PC-3 (cell line): ENCODE measurements around the gene TRAF3. TPM values are rescaled to one million over a fixed set of nuclear protein-coding genes. Genes with fewer than 3 reads are reported as not detected.

Experiments used
- ATAC-seq: fragments of 200-7000 bp; cut with Tn5 transposase; 2 replicates; pipeline ENCODE4 v1.9.1; 2020; ENCODE audit warnings: mild to moderate bottlenecking, moderate library complexity
- BruUV-seq: library from RNA; stranded (reverse); fragments of 400-500 nt; replicated peaks from 2 replicates; lab custom pipeline; 2021; lab: Mats Ljungman, UMichigan
- CTCF ChIA-PET: fragments of 300-600 bp; sonication (Branson Sonifier 250); formaldehyde crosslinking; loops from one replicate; lab custom pipeline; 2022; ENCODE audit warnings: antibody characterized with exemption; lab: Charles Lee
- POLR2A ChIA-PET: fragments of 300-600 bp; sonication (Branson Sonifier 250); formaldehyde crosslinking; loops from one replicate; lab custom pipeline; 2022; ENCODE audit warnings: antibody characterized with exemption; ENCODE audit not compliant: unreplicated experiment; lab: Charles Lee
- DNase-seq: peaks from one replicate; pipeline ENCODE4 v3.0.0-alpha.2; 2015
- H2AFZ ChIP-seq: fragments of 300-600 bp; sonication (generic); 2 replicates; pipeline ENCODE4 v1.6.0; 2016; ENCODE audit warnings: antibody characterized with exemption, low read length
- H3F3A ChIP-seq: fragments of 300-600 bp; sonication (generic); one replicate; pipeline ENCODE4 v1.6.0; 2017; ENCODE audit warnings: antibody characterized with exemption, low read length, control low read depth, mild to moderate bottlenecking; ENCODE audit not compliant: unreplicated experiment
- H3K27ac ChIP-seq: fragments of 300-600 bp; sonication (generic); 2 replicates; pipeline ENCODE4 v1.5.1; 2016; ENCODE audit warnings: mild to moderate bottlenecking, low read length
- H3K27me3 ChIP-seq: fragments of 300-600 bp; sonication (generic); 2 replicates; pipeline ENCODE4 v1.6.1; 2016; ENCODE audit warnings: low read length, mixed read lengths
- H3K36me3 ChIP-seq: fragments of 300-600 bp; sonication (generic); 2 replicates; pipeline ENCODE4 v1.6.1; 2016; ENCODE audit warnings: low read depth, mixed run types, low read length, mixed read lengths
- H3K4me1 ChIP-seq: fragments of 300-600 bp; sonication (generic); 2 replicates; pipeline ENCODE4 v1.5.1; 2016; ENCODE audit warnings: low read length; ENCODE audit not compliant: insufficient read depth
- H3K4me2 ChIP-seq: fragments of 300-600 bp; sonication (generic); 2 replicates; pipeline ENCODE4 v1.6.0; 2016; ENCODE audit warnings: low read length
- H3K4me3 ChIP-seq: fragments of 300-600 bp; sonication (generic); 2 replicates; pipeline ENCODE4 v1.5.1; 2016; ENCODE audit warnings: mild to moderate bottlenecking, low read length, mixed read lengths
- H3K79me2 ChIP-seq: fragments of 300-600 bp; sonication (generic); 2 replicates; pipeline ENCODE4 v1.6.1; 2017; ENCODE audit warnings: low read length, mixed read lengths
- H3K9ac ChIP-seq: fragments of 300-600 bp; sonication (generic); 2 replicates; pipeline ENCODE4 v1.6.0; 2016; ENCODE audit warnings: mild to moderate bottlenecking, low read length
- H3K9me2 ChIP-seq: fragments of 300-600 bp; sonication (generic); replicated peaks from 2 replicates; pipeline ENCODE4 v1.6.1; 2016; ENCODE audit warnings: mixed run types, low read length, mixed read lengths
- H3K9me3 ChIP-seq: fragments of 300-600 bp; sonication (generic); 2 replicates; pipeline ENCODE4 v1.6.1; 2016; ENCODE audit warnings: low read length, mixed read lengths
- H4K20me1 ChIP-seq: fragments of 300-600 bp; sonication (generic); 2 replicates; pipeline ENCODE4 v1.6.1; 2016; ENCODE audit warnings: low read length, mixed read lengths
- CTCF ChIP-seq: fragments of 300-600 bp; sonication (generic); conservative IDR thresholded peaks from 2 replicates; pipeline ENCODE4 v1.5.1; 2017; ENCODE audit warnings: antibody characterized with exemption, low read depth, mild to moderate bottlenecking, low read length
- EZH2 ChIP-seq: fragments of 300-600 bp; sonication (generic); IDR thresholded peaks from one replicate; pipeline ENCODE4 v1.6.1; 2017; ENCODE audit warnings: antibody characterized with exemption, mild to moderate bottlenecking, low read length; ENCODE audit not compliant: unreplicated experiment
- EZH2phosphoT487 ChIP-seq: fragments of 300-600 bp; sonication (generic); IDR thresholded peaks from 2 replicates; pipeline ENCODE4 v1.6.1; 2018; ENCODE audit warnings: mild to moderate bottlenecking, antibody characterized with exemption, low read length, borderline replicate concordance
- intact Hi-C: fragments of 100-400 bp; cut with micrococcal nuclease; formaldehyde crosslinking; loops from 2 replicates; pipeline ENCODE4 v1.9.0; 2023
- total RNA-seq: library from RNA; depleted of rRNA; stranded (reverse); fragments of >200 nt; gene quantifications from 2 replicates; pipeline ENCODE4 v1.2.3, GENCODE V29; 2014

The TRAF3 gene
- total RNA-seq, 1 experiment from 2014 or later = 19.4 TPM

GRCh38 chr14:102902523-102903247 lies 125.4 kb downstream of the TRAF3 start:
- Histone ChIP-seq H3K4me3 (no peak overlapping the region), H3K9me3 (no peaks in the 10 kb centered on the region), H3K27ac (no peak overlapping the region), H3K27me3 (no peaks in the 10 kb centered on the region), H3K36me3 (peaks cover 2% of the 10 kb centered on the region; the same call in 1 of the 2 replicates), H3K4me2 (no peak overlapping the region), H3K9me2 (no peaks in the 10 kb centered on the region), H4K20me1 (no peaks in the 10 kb centered on the region), H3K79me2 (no peaks in the 10 kb centered on the region), H2AFZ (no peak overlapping the region), H3K4me1 (no peaks in the 10 kb centered on the region), H3F3A (no peaks in the 10 kb centered on the region), H3K9ac (no peak overlapping the region)
- no TSS peak for BruUV-seq
- ChIA-PET POLR2A (no interaction called here), CTCF (no interaction called here)
- TF ChIP-seq EZH2 (no peak), CTCF (no peak), EZH2phosphoT487 (no peak)
- intact Hi-C loops = no loop called here
- DNase-seq = no peak
- ATAC-seq = no peak

- no peak overlapping the region for H2AFZ ChIP-seq
- no peaks in the 10 kb centered on the region for H3K27me3 ChIP-seq
- TF ChIP-seq EZH2phosphoT487 (no peak), EZH2 (no peak), CTCF (no peak)
- no peaks in the 10 kb centered on the region for H3K9me3 ChIP-seq
- H3F3A ChIP-seq = no peaks in the 10 kb centered on the region
- POLR2A ChIA-PET = no interaction called here
- no TSS peak for BruUV-seq
- H3K27ac ChIP-seq = no peak overlapping the region
- H3K4me2 ChIP-seq = no peak overlapping the region
- H3K9me2 ChIP-seq = no peaks in the 10 kb centered on the region
- H3K4me3 ChIP-seq = no peak overlapping the region
- H3K36me3 ChIP-seq = peaks cover 2% of the 10 kb centered on the region; the same call in 1 of the 2 replicates
- no peaks in the 10 kb centered on the region for H4K20me1 ChIP-seq
- no peak overlapping the region for H3K9ac ChIP-seq
- CTCF ChIA-PET = no interaction called here
- no peak for ATAC-seq
- no peak for DNase-seq
- no peaks in the 10 kb centered on the region for H3K4me1 ChIP-seq
- no peaks in the 10 kb centered on the region for H3K79me2 ChIP-seq
- intact Hi-C loops = no loop called here
Measured at GRCh38 chr14:102903248-102903888, 126.1 kb downstream of the TRAF3 start.
